Panc1 (cell line): ENCODE data around the gene FAF1. TPM values are rescaled to one million over a fixed set of nuclear protein-coding genes. Genes with fewer than 3 reads are reported as not detected.

Source experiments
- ATAC-seq: fragments of 200-7000 bp; cut with Tn5 transposase; 2 replicates; pipeline ENCODE4 v1.9.1; 2020; ENCODE audit warnings: mild to moderate bottlenecking, moderate library complexity
- BruUV-seq: library from RNA; stranded (reverse); fragments of 400-500 nt; replicated peaks from 2 replicates; lab custom pipeline; 2021; lab: Mats Ljungman, UMichigan
- CTCF ChIA-PET: fragments of 300-600 bp; sonication (Branson Sonifier 250); formaldehyde crosslinking; loops from one replicate; lab custom pipeline; 2022; ENCODE audit warnings: antibody characterized with exemption; lab: Charles Lee
- POLR2A ChIA-PET: fragments of 300-600 bp; sonication (Branson Sonifier 250); formaldehyde crosslinking; loops from one replicate; lab custom pipeline; 2022; ENCODE audit warnings: antibody characterized with exemption; lab: Charles Lee
- DNase-seq: peaks from one replicate; pipeline ENCODE4 v3.0.0-alpha.2; 2010; ENCODE audit warnings: low read depth, low spot score
- H3K27ac ChIP-seq: 2 replicates; pipeline ENCODE4 v1.5.1; 2011; ENCODE audit warnings: mild to moderate bottlenecking, low read length, inconsistent platforms
- H3K27me3 ChIP-seq: fragments of 200-500 bp; sonication (Bioruptor generic); 2 replicates; pipeline ENCODE4 v1.6.0; 2014; ENCODE audit warnings: low read length, inconsistent platforms; ENCODE audit not compliant: control insufficient read depth, insufficient read depth
- H3K36me3 ChIP-seq: fragments of 200-500 bp; sonication (Bioruptor generic); 2 replicates; pipeline ENCODE4 v1.5.1; 2014; ENCODE audit warnings: inconsistent platforms, mild to moderate bottlenecking, low read length, moderate library complexity; ENCODE audit not compliant: control insufficient read depth, insufficient read depth
- H3K4me1 ChIP-seq: 2 replicates; pipeline ENCODE4 v1.5.1; 2011; ENCODE audit warnings: inconsistent platforms, mild to moderate bottlenecking, low read length, moderate library complexity; ENCODE audit not compliant: control insufficient read depth, insufficient read depth
- H3K4me3 ChIP-seq, 2 experiments: 2 replicates each; pipeline ENCODE4 v1.5.1; 2011 to 2012; ENCODE audit warnings: low read depth in 2 of 2, low read length in 2 of 2, mild to moderate bottlenecking in 2 of 2, inconsistent platforms in 1 of 2, moderate library complexity in 1 of 2
- H3K9me3 ChIP-seq: fragments of 200-500 bp; sonication (Bioruptor generic); 2 replicates; pipeline ENCODE4 v1.5.1; 2014; ENCODE audit warnings: low read depth, mild to moderate bottlenecking, inconsistent platforms, low read length, moderate library complexity; ENCODE audit not compliant: control insufficient read depth, insufficient read depth
- POLR2AphosphoS5 ChIP-seq: IDR thresholded peaks from 2 replicates; pipeline ENCODE4 v1.6.1; 2012; ENCODE audit warnings: mild to moderate bottlenecking, low read depth, low read length, moderate library complexity
- SIN3A ChIP-seq: IDR thresholded peaks from 2 replicates; pipeline ENCODE4 v1.6.1; 2012; ENCODE audit warnings: low read depth, mild to moderate bottlenecking, low read length, moderate library complexity, borderline replicate concordance; ENCODE audit not compliant: insufficient read depth
- TCF7L2 ChIP-seq: IDR thresholded peaks from 2 replicates; pipeline ENCODE4 v1.6.1; 2011; ENCODE audit warnings: mild to moderate bottlenecking, low read depth, low read length, inconsistent platforms
- in situ Hi-C: cut with HindIII; loops from 2 replicates; pipeline ENCODE4 v1.10.0; 2016; ENCODE audit warnings: low sequenced_read_pairs, low pct_unique_long_range_greater_than_20kb
- intact Hi-C: fragments of 100-400 bp; cut with micrococcal nuclease; formaldehyde crosslinking; loops from one replicate; pipeline ENCODE4 v1.10.0; 2022; ENCODE audit not compliant: unreplicated experiment
- total RNA-seq: library from RNA; stranded (reverse); gene quantifications from one replicate; pipeline ENCODE4 v1.2.1, GENCODE V29; 2021; ENCODE audit not compliant: unreplicated experiment
- TF ChIP-seq, protein P1 (sequence below), 2 experiments: IDR thresholded peaks; 2 replicates each; pipeline ENCODE4 v1.6.1; 2011 to 2012; ENCODE audit warnings: low read depth in 2 of 2, control low read depth in 1 of 2, low read length in 1 of 2, mild to moderate bottlenecking in 1 of 2, moderate library complexity in 1 of 2; ENCODE audit not compliant: insufficient read depth in 1 of 2
- TF ChIP-seq, protein P2 (sequence below): fragments of 450-650 bp; IDR thresholded peaks from 2 replicates; pipeline ENCODE4 v1.5.1; 2017; ENCODE audit warnings: mild to moderate bottlenecking

The FAF1 gene
- total RNA-seq, 1 experiment from 2014 or later = 101 TPM

DNA sequence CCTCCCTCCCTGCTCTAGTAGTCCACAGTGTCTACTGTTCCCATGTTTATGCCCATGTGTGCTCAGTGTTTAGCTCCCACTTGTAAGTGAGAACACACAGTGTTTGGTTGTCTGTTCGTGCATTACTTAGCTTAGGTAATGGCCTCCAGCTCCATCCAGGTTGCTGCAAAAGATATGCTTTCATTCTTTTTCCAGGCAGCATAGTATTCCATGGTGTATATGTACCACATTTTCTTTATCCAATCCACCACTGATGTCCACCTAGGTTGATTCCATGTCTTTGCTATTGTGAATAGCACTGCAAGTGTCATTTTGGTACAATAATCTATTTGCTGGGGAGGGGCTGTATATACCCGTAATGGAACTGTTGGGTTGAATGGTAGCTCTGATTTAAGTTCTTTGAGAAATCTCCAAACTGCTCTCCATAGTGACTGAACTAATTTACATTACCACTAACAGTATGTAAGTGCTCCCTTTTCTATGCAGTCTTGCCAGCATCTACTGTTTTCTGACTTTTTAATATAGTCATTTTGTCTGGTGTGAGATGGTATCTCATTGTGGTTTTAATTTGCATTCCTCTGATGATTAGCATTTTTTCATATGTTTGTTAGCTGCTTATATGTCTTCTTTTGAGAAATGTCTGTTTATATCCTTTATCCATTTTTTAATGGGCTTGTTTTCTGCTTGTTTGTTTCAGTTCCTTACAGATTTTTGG lies 344.9 kb downstream of the FAF1 start:
- H3K36me3 ChIP-seq = no peaks in the 10 kb centered on the region
- in situ Hi-C loops (no loop called here), intact Hi-C loops (no loop called here)
- TF ChIP-seq, protein P1, sequence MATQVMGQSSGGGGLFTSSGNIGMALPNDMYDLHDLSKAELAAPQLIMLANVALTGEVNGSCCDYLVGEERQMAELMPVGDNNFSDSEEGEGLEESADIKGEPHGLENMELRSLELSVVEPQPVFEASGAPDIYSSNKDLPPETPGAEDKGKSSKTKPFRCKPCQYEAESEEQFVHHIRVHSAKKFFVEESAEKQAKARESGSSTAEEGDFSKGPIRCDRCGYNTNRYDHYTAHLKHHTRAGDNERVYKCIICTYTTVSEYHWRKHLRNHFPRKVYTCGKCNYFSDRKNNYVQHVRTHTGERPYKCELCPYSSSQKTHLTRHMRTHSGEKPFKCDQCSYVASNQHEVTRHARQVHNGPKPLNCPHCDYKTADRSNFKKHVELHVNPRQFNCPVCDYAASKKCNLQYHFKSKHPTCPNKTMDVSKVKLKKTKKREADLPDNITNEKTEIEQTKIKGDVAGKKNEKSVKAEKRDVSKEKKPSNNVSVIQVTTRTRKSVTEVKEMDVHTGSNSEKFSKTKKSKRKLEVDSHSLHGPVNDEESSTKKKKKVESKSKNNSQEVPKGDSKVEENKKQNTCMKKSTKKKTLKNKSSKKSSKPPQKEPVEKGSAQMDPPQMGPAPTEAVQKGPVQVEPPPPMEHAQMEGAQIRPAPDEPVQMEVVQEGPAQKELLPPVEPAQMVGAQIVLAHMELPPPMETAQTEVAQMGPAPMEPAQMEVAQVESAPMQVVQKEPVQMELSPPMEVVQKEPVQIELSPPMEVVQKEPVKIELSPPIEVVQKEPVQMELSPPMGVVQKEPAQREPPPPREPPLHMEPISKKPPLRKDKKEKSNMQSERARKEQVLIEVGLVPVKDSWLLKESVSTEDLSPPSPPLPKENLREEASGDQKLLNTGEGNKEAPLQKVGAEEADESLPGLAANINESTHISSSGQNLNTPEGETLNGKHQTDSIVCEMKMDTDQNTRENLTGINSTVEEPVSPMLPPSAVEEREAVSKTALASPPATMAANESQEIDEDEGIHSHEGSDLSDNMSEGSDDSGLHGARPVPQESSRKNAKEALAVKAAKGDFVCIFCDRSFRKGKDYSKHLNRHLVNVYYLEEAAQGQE (IDR thresholded peaks at IDR 0.05; ENCODE audit: insufficient read depth in 1 of 2, low read depth in 2 of 2, low read length in 1 of 2) = no peak
- TF ChIP-seq TCF7L2 = no peak
- no peak for TF ChIP-seq POLR2AphosphoS5
- no peak for TF ChIP-seq SIN3A
- TF ChIP-seq, protein P2, sequence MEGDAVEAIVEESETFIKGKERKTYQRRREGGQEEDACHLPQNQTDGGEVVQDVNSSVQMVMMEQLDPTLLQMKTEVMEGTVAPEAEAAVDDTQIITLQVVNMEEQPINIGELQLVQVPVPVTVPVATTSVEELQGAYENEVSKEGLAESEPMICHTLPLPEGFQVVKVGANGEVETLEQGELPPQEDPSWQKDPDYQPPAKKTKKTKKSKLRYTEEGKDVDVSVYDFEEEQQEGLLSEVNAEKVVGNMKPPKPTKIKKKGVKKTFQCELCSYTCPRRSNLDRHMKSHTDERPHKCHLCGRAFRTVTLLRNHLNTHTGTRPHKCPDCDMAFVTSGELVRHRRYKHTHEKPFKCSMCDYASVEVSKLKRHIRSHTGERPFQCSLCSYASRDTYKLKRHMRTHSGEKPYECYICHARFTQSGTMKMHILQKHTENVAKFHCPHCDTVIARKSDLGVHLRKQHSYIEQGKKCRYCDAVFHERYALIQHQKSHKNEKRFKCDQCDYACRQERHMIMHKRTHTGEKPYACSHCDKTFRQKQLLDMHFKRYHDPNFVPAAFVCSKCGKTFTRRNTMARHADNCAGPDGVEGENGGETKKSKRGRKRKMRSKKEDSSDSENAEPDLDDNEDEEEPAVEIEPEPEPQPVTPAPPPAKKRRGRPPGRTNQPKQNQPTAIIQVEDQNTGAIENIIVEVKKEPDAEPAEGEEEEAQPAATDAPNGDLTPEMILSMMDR = no peak
- no peaks in the 10 kb centered on the region for H3K4me1 ChIP-seq
- no peak overlapping the region for H3K27ac ChIP-seq
- ATAC-seq (no peak), DNase-seq (no peak)
- POLR2A ChIA-PET = no interaction called here
- no peak overlapping the region for H3K4me3 ChIP-seq
- H3K9me3 ChIP-seq = no peaks in the 10 kb centered on the region
- BruUV-seq = TSS peak; percentile 25
- CTCF ChIA-PET = no interaction called here
- no peaks in the 10 kb centered on the region for H3K27me3 ChIP-seq

DNA sequence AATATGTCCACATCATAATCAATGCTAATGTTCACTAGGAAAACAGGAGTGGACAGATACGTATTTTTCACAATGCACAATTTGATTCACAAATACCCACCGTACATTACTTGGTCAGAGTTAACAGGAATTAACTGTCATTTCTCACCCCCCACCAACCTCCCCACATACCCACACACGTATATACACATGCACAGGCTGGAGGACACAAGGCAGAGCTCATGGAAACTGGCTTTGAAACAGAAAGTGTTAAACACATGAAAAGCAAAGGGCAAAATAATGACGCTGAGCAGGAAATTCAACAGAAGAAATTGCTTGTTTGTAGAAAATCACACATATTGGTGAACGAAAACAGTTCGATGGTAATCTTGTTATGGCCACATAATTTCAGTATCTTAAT lies 348.4 kb downstream of the FAF1 start:
- Histone ChIP-seq H3K4me3 (no peak overlapping the region), H3K27me3 (no peaks in the 10 kb centered on the region), H3K4me1 (no peaks in the 10 kb centered on the region), H3K27ac (no peak overlapping the region), H3K9me3 (no peaks in the 10 kb centered on the region), H3K36me3 (no peaks in the 10 kb centered on the region)
- ATAC-seq = no peak
- TF ChIP-seq, protein P1 (IDR thresholded peaks at IDR 0.05; ENCODE audit: insufficient read depth in 1 of 2, low read depth in 2 of 2, low read length in 1 of 2) = no peak
- TF ChIP-seq, protein P2 = no peak
- TF ChIP-seq TCF7L2 (no peak), POLR2AphosphoS5 (no peak), SIN3A (no peak)
- BruUV-seq = no TSS peak
- in situ Hi-C loops (no loop called here), intact Hi-C loops (no loop called here)
- CTCF ChIA-PET = interaction anchor here (0.5 kb wide), 1 partner anchor 21 kb away, joined by 4 read pairs; no protein-coding TSS in a partner anchor
- POLR2A ChIA-PET = no interaction called here
- DNase-seq = no peak
